ENCODE results near the gene RPL22.

The RPL22 gene

GRCh38 chr1:6175411-6175828, 24.0 kb downstream of the RPL22 start:
- no peak overlapping the region for H2BK120ac ChIP-seq (ENCODE audit: low read depth, low read length)
- H3K18ac ChIP-seq (ENCODE audit: low read length) = no peak overlapping the region
- H3K4me1 ChIP-seq (ENCODE audit: control insufficient read depth, low read depth, low read length) = no peaks in the 10 kb centered on the region
- no peaks in the 10 kb centered on the region for H3K79me1 ChIP-seq (ENCODE audit: low read length)
- no peak overlapping the region for H4K5ac ChIP-seq (ENCODE audit: low read length)
- no peaks in the 10 kb centered on the region for H3K79me2 ChIP-seq (ENCODE audit: control insufficient read depth, insufficient read depth, low read length)
- no peaks in the 10 kb centered on the region for H3K36me3 ChIP-seq (ENCODE audit: control insufficient read depth, insufficient read depth, low read length)
- no peak for DNase-seq
- H3K27me3 ChIP-seq (ENCODE audit: insufficient read depth, low read length, poor library complexity) = peaks cover 9% of the 10 kb centered on the region
- H3K27ac ChIP-seq (ENCODE audit: low read depth, low read length) = no peak overlapping the region
- H2AK5ac ChIP-seq (ENCODE audit: low read length) = no peak overlapping the region
- H3K23ac ChIP-seq (ENCODE audit: low read length) = no peak overlapping the region
- H3K4ac ChIP-seq (ENCODE audit: low read depth, low read length) = no peak overlapping the region
- no peak overlapping the region for H3K9ac ChIP-seq (ENCODE audit: low read length)
- H3K4me3 ChIP-seq (ENCODE audit: low read length) = no peak overlapping the region
- no peak overlapping the region for H4K8ac ChIP-seq (ENCODE audit: low read depth, low read length)
- H2BK5ac ChIP-seq (ENCODE audit: low read length) = no peak overlapping the region
- H3K4me2 ChIP-seq (ENCODE audit: low read length) = no peak overlapping the region
- H2BK15ac ChIP-seq (replicated peaks; ENCODE audit: low read depth) = no peak overlapping the region
- WGBS (ENCODE audit: extremely low coverage, insufficient coverage, low lambda C conversion rate) = no CpG with 5 or more reads among the region's 6 CpGs
- no peak overlapping the region for H3K56ac ChIP-seq (ENCODE audit: low read length)

GRCh38 chr1:6174621-6175410, 24.6 kb downstream of the RPL22 start:
- no peak overlapping the region for H2BK5ac ChIP-seq (ENCODE audit: low read length)
- H4K8ac ChIP-seq (ENCODE audit: low read depth, low read length) = no peak overlapping the region
- no peaks in the 10 kb centered on the region for H3K79me1 ChIP-seq (ENCODE audit: low read length)
- peaks cover 9% of the 10 kb centered on the region for H3K27me3 ChIP-seq (ENCODE audit: insufficient read depth, low read length, poor library complexity)
- no peak overlapping the region for H2AK5ac ChIP-seq (ENCODE audit: low read length)
- H3K9ac ChIP-seq (ENCODE audit: low read length) = no peak overlapping the region
- H3K27ac ChIP-seq (ENCODE audit: low read depth, low read length) = no peak overlapping the region
- WGBS (ENCODE audit: extremely low coverage, insufficient coverage, low lambda C conversion rate) = 100% methylated on average over 4 of the region's 5 CpGs
- DNase-seq = no peak
- no peak overlapping the region for H3K4me3 ChIP-seq (ENCODE audit: low read length)
- no peaks in the 10 kb centered on the region for H3K4me1 ChIP-seq (ENCODE audit: control insufficient read depth, low read depth, low read length)
- no peak overlapping the region for H3K18ac ChIP-seq (ENCODE audit: low read length)
- H4K5ac ChIP-seq (ENCODE audit: low read length) = no peak overlapping the region
- no peak overlapping the region for H3K23ac ChIP-seq (ENCODE audit: low read length)
- no peak overlapping the region for H3K56ac ChIP-seq (ENCODE audit: low read length)
- H3K36me3 ChIP-seq (ENCODE audit: control insufficient read depth, insufficient read depth, low read length) = no peaks in the 10 kb centered on the region
- no peak overlapping the region for H3K4ac ChIP-seq (ENCODE audit: low read depth, low read length)
- H3K79me2 ChIP-seq (ENCODE audit: control insufficient read depth, insufficient read depth, low read length) = no peaks in the 10 kb centered on the region
- H3K4me2 ChIP-seq (ENCODE audit: low read length) = no peak overlapping the region
- no peak overlapping the region for H2BK120ac ChIP-seq (ENCODE audit: low read depth, low read length)
- no peak overlapping the region for H2BK15ac ChIP-seq (replicated peaks; ENCODE audit: low read depth)

GRCh38 chr1:6172549-6172948, 26.8 kb downstream of the RPL22 start:
- WGBS (ENCODE audit: extremely low coverage, insufficient coverage, low lambda C conversion rate) = no CpG with 5 or more reads among the region's 10 CpGs
- Histone ChIP-seq H3K36me3 (ENCODE audit: control insufficient read depth, insufficient read depth, low read length) (no peaks in the 10 kb centered on the region), H2BK120ac (ENCODE audit: low read depth, low read length) (no peak overlapping the region), H2BK15ac (replicated peaks; ENCODE audit: low read depth) (no peak overlapping the region), H3K79me2 (ENCODE audit: control insufficient read depth, insufficient read depth, low read length) (no peaks in the 10 kb centered on the region), H3K23ac (ENCODE audit: low read length) (no peak overlapping the region), H3K9ac (ENCODE audit: low read length) (no peak overlapping the region), H3K79me1 (ENCODE audit: low read length) (no peaks in the 10 kb centered on the region), H2AK5ac (ENCODE audit: low read length) (no peak overlapping the region), H3K56ac (ENCODE audit: low read length) (no peak overlapping the region), H3K18ac (ENCODE audit: low read length) (no peak overlapping the region), H3K4me2 (ENCODE audit: low read length) (no peak overlapping the region), H3K27ac (ENCODE audit: low read depth, low read length) (no peak overlapping the region), H4K8ac (ENCODE audit: low read depth, low read length) (no peak overlapping the region), H3K4ac (ENCODE audit: low read depth, low read length) (no peak overlapping the region), H2BK5ac (ENCODE audit: low read length) (no peak overlapping the region), H3K4me1 (ENCODE audit: control insufficient read depth, low read depth, low read length) (no peaks in the 10 kb centered on the region), H3K4me3 (ENCODE audit: low read length) (no peak overlapping the region), H3K27me3 (ENCODE audit: insufficient read depth, low read length, poor library complexity) (no peaks in the 10 kb centered on the region), H4K5ac (ENCODE audit: low read length) (no peak overlapping the region)
- no peak for DNase-seq

- Histone ChIP-seq H3K9ac (ENCODE audit: low read length) (no peak overlapping the region), H3K18ac (ENCODE audit: low read length) (no peak overlapping the region), H3K4ac (ENCODE audit: low read depth, low read length) (no peak overlapping the region), H2AK5ac (ENCODE audit: low read length) (no peak overlapping the region), H3K79me2 (ENCODE audit: control insufficient read depth, insufficient read depth, low read length) (no peaks in the 10 kb centered on the region), H2BK5ac (ENCODE audit: low read length) (no peak overlapping the region), H3K27ac (ENCODE audit: low read depth, low read length) (no peak overlapping the region), H4K8ac (ENCODE audit: low read depth, low read length) (no peak overlapping the region), H3K56ac (ENCODE audit: low read length) (no peak overlapping the region), H3K4me1 (ENCODE audit: control insufficient read depth, low read depth, low read length) (no peaks in the 10 kb centered on the region), H2BK120ac (ENCODE audit: low read depth, low read length) (no peak overlapping the region), H3K4me2 (ENCODE audit: low read length) (no peak overlapping the region), H3K36me3 (ENCODE audit: control insufficient read depth, insufficient read depth, low read length) (no peaks in the 10 kb centered on the region), H4K5ac (ENCODE audit: low read length) (no peak overlapping the region), H3K27me3 (ENCODE audit: insufficient read depth, low read length, poor library complexity) (no peaks in the 10 kb centered on the region), H3K23ac (ENCODE audit: low read length) (no peak overlapping the region), H3K79me1 (ENCODE audit: low read length) (no peaks in the 10 kb centered on the region), H2BK15ac (replicated peaks; ENCODE audit: low read depth) (no peak overlapping the region), H3K4me3 (ENCODE audit: low read length) (no peak overlapping the region)
- DNase-seq = peak; percentile 56
- no CpG with 5 or more reads among the region's 10 CpGs for WGBS (ENCODE audit: extremely low coverage, insufficient coverage, low lambda C conversion rate)
These were observed 27.8 kb downstream of the RPL22 start for GRCh38 chr1:6171548-6172124.

- H3K4me3 ChIP-seq (ENCODE audit: low read length) = no peak overlapping the region
These were observed 28.6 kb downstream of the RPL22 start for GRCh38 chr1:6170742-6171201.

More at GRCh38 chr1:6170742-6171201, 28.6 kb downstream of the RPL22 start:
- Histone ChIP-seq H3K9ac (ENCODE audit: low read length) (no peak overlapping the region), H3K4me1 (ENCODE audit: control insufficient read depth, low read depth, low read length) (no peaks in the 10 kb centered on the region), H3K18ac (ENCODE audit: low read length) (no peak overlapping the region), H3K79me1 (ENCODE audit: low read length) (no peaks in the 10 kb centered on the region), H3K56ac (ENCODE audit: low read length) (no peak overlapping the region), H2AK5ac (ENCODE audit: low read length) (no peak overlapping the region), H3K4me2 (ENCODE audit: low read length) (no peak overlapping the region), H3K4ac (ENCODE audit: low read depth, low read length) (no peak overlapping the region), H3K79me2 (ENCODE audit: control insufficient read depth, insufficient read depth, low read length) (no peaks in the 10 kb centered on the region), H4K8ac (ENCODE audit: low read depth, low read length) (no peak overlapping the region), H3K27ac (ENCODE audit: low read depth, low read length) (no peak overlapping the region), H3K23ac (ENCODE audit: low read length) (no peak overlapping the region), H2BK5ac (ENCODE audit: low read length) (no peak overlapping the region), H4K5ac (ENCODE audit: low read length) (no peak overlapping the region), H3K27me3 (ENCODE audit: insufficient read depth, low read length, poor library complexity) (no peaks in the 10 kb centered on the region), H3K36me3 (ENCODE audit: control insufficient read depth, insufficient read depth, low read length) (no peaks in the 10 kb centered on the region), H2BK120ac (ENCODE audit: low read depth, low read length) (no peak overlapping the region), H2BK15ac (replicated peaks; ENCODE audit: low read depth) (no peak overlapping the region)
- DNase-seq = no peak
- WGBS (ENCODE audit: extremely low coverage, insufficient coverage, low lambda C conversion rate) = no CpG with 5 or more reads among the region's 19 CpGs
